ENCODE results near the gene EPHB1.

- no peak for TF ChIP-seq PATZ1 (CRISPR knock-in tag; IDR thresholded peaks at IDR 0.05; ENCODE audit: borderline replicate concordance)
- no peak for TF ChIP-seq PPARA (CRISPR knock-in tag; IDR thresholded peaks at IDR 0.05; ENCODE audit: borderline replicate concordance)
- TF ChIP-seq ARNTL (CRISPR knock-in tag; IDR thresholded peaks at IDR 0.05; ENCODE audit: borderline replicate concordance, low read depth): no peak
Observed at GRCh38 chr3:135109681-135110080, 314.6 kb downstream of the EPHB1 start.

Measured in SK-N-SH treated with all-trans-retinoic acid at 6 μM for 48 hours (cell line).